ENCODE measurements around the gene CDC27. TPM values are rescaled to one million over a fixed set of nuclear protein-coding genes. Genes with fewer than 3 reads are reported as not detected.

CDC27 gene
- total RNA-seq, 1 experiment from 2014 or later, result 97.5 TPM

- Histone ChIP-seq H3K4me3 (ENCODE audit: low read depth in 2 of 2, low read length in 2 of 2) (no peak overlapping the region), H3K27ac (ENCODE audit: low read length) (peak overlapping the region; percentile 91; the same call in 1 of the 2 replicates), H3K36me3 (ENCODE audit: control insufficient read depth, insufficient read depth, low read length) (peaks cover 9% of the 10 kb centered on the region; the same call in 1 of the 2 replicates), H3K9me3 (ENCODE audit: control insufficient read depth, insufficient read depth, low read depth, low read length) (no peaks in the 10 kb centered on the region), H3K4me1 (ENCODE audit: control insufficient read depth, insufficient read depth, low read length) (peaks cover 8% of the 10 kb centered on the region), H3K27me3 (ENCODE audit: control insufficient read depth, insufficient read depth, low read length) (no peaks in the 10 kb centered on the region)
- DNase-seq (ENCODE audit: low read depth, low spot score) (no peak), ATAC-seq (no peak)
- CTCF ChIA-PET, result no interaction called here
- TF ChIP-seq POLR2AphosphoS5 (IDR thresholded peaks at IDR 0.05; ENCODE audit: low read depth, low read length), result no peak
- no peak for TF ChIP-seq SIN3A (IDR thresholded peaks at IDR 0.05; ENCODE audit: borderline replicate concordance, insufficient read depth, low read depth, low read length)
- no peak for TF ChIP-seq TCF7L2 (IDR thresholded peaks at IDR 0.05; ENCODE audit: low read depth, low read length)
- TF ChIP-seq REST (IDR thresholded peaks at IDR 0.05; ENCODE audit: insufficient read depth in 1 of 2, low read depth in 2 of 2, low read length in 1 of 2), result no peak
- no peak for TF ChIP-seq CTCF (IDR thresholded peaks at IDR 0.05)
- intact Hi-C loops (cut with micrococcal nuclease; ENCODE audit: unreplicated experiment), result no loop called here
- POLR2A ChIA-PET, result no interaction called here
- in situ Hi-C loops (cut with HindIII; ENCODE audit: low pct_unique_long_range_greater_than_20kb, low sequenced_read_pairs), result no loop called here
- no TSS peak for BruUV-seq (replicated peaks)
These were observed 1.1 kb upstream of the CDC27 start for GRCh38 chr17:47190243-47190642.

- ChIA-PET CTCF (no interaction called here), POLR2A (interaction anchor here (0.6 kb wide), 1 partner anchor 135 kb away, joined by 10 read pairs; no protein-coding TSS in a partner anchor)
- no peak for DNase-seq (ENCODE audit: low read depth, low spot score)
- Histone ChIP-seq H3K4me3 (ENCODE audit: low read depth in 2 of 2, low read length in 2 of 2) (peak overlapping the region; percentile 95), H3K4me1 (ENCODE audit: control insufficient read depth, insufficient read depth, low read length) (peaks cover 8% of the 10 kb centered on the region), H3K36me3 (ENCODE audit: control insufficient read depth, insufficient read depth, low read length) (peaks cover 9% of the 10 kb centered on the region; the same call in 1 of the 2 replicates), H3K27ac (ENCODE audit: low read length) (peak overlapping the region; percentile 91), H3K27me3 (ENCODE audit: control insufficient read depth, insufficient read depth, low read length) (no peaks in the 10 kb centered on the region), H3K9me3 (ENCODE audit: control insufficient read depth, insufficient read depth, low read depth, low read length) (no peaks in the 10 kb centered on the region)
- intact Hi-C loops (cut with micrococcal nuclease; ENCODE audit: unreplicated experiment) (no loop called here), in situ Hi-C loops (cut with HindIII; ENCODE audit: low pct_unique_long_range_greater_than_20kb, low sequenced_read_pairs) (no loop called here)
- TSS peak; percentile 72 for BruUV-seq (replicated peaks)
- TF ChIP-seq POLR2AphosphoS5 (IDR thresholded peaks at IDR 0.05; ENCODE audit: low read depth, low read length) (no peak), SIN3A (IDR thresholded peaks at IDR 0.05; ENCODE audit: borderline replicate concordance, insufficient read depth, low read depth, low read length) (no peak), REST (IDR thresholded peaks at IDR 0.05; ENCODE audit: insufficient read depth in 1 of 2, low read depth in 2 of 2, low read length in 1 of 2) (no peak), CTCF (IDR thresholded peaks at IDR 0.05) (no peak), TCF7L2 (IDR thresholded peaks at IDR 0.05; ENCODE audit: low read depth, low read length) (no peak)
- peak; percentile 5; the same call in 1 of the 2 replicates for ATAC-seq
These were observed 690 bp upstream of the CDC27 start for GRCh38 chr17:47189732-47190237.

Measured in Panc1 (cell line).